Brain pericyte (primary cell): Measurements from ENCODE around the gene SCYGR6.
"Not testable (repeated sequence)": the region's sequence is repeated elsewhere in the genome, so short reads cannot be mapped to it uniquely, and the experiment has no call there.

Experiments
- DNase-seq: peaks from one replicate; pipeline ENCODE4 v3.0.0-alpha.2; 2012; ENCODE audit warnings: low read depth, low spot score

The SCYGR6 gene, protein sequence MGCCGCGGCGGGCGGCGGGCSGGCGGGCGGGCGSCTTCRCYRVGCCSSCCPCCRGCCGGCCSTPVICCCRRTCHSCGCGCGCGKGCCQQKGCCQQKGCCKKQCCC

DNA sequence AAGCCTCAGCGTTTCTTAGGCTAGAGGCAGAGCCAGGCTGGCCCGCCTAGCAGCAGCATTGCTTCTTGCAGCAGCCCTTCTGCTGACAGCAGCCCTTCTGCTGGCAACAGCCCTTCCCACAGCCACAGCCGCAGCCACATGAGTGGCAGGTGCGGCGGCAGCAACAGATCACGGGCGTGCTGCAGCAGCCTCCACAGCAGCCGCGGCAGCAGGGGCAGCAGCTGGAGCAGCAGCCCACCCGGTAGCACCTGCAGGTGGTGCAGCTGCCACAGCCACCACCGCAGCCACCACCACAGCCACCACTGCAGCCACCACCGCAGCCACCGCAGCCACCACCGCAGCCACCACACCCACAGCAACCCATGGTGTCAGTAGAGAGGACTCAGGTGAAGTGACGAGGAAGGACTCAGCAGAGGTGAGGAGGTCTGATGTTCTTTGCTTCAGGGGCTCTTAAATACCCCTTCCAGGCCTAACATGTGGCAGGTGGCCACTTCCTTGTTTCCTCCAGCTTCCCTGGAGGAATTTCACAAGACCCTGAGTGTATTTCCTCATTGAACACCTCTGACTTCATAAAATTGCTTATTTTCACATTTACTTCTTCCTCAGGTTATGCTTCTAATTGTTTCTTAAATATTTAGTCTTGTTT, at the start of gene SCYGR6:
TSS of gene SCYGR6 (minus strand) at position 364 of the 646 bp plus-strand sequence. CDS start at position 364, 0 bp downstream.
- DNase-seq, result no peak

DNA sequence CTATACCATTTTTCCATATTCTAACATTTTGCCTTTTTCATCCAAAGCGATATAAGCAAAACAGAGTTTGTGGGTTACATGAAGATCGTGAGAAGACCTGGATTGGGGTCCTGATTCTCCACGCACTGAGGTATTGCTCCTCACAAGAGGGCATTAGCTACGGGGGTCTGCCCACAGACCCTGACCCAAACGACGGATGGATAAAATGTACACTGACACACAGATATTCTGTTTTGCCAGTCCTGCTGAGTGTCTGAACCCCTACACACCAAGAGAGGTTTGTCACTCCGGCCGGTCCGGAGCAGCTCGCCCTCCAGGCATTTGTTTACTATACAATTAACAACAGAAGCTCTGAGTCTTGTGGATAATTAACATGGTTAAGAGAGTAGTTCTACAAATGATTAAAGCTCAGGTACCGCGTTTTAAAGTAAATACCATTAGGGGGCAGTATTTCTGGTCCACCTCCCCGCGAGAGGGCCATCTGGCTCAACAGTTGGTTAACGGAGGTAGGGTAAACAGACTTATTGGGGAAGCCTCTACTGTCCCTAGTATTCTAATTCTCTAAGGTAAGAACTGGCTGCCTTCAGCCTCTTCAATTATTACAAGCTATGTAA, 49.6 kb upstream of the SCYGR6 start:
- DNase-seq, result no peak

DNA sequence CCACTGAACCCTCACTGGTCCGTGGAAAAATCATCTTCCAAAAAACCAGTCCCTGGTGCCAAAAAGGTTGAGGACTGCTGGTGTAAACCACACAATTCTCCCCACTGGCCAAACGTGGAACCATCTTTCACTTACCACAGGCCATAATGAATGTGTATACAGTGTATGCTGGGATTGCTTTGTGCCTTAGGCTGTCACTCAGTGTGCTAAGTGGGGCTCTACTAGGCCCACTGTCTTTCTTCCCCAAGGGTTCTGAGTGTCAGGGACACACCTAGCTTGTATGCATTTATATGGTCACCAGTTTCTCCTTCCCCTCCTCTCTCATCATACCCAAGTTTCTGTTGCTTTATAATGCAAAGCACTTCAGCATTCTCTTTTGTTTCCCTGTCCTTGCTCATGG, 48.4 kb upstream of the SCYGR6 start:
- DNase-seq, result no peak

DNA sequence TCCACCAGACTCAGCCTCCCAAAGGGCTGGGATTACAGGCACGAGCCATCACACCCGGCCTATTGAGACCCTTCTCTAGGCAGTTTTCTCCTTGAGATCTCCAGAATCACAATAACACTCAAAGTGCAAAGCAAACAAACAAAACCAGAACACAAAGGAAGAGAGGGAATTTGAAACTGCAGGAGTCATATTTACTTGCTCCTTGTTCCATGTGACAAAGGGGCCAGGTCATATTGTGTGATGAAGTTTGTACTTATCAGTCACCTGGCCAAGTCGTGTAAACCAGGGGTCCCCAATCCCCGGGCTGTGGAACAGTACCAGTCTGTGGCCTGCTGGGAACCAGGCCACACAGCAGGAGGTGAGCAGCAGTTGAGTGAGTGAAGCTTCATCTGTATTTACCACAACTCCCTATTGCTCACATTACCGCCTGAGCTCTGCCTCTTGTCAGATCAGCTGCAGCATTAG, 47.7 kb upstream of the SCYGR6 start:
- peak; percentile 6 for DNase-seq

- DNase-seq, result no peak
Observed at GRCh38 chr2:227767830-227768229, 43.3 kb upstream of the SCYGR6 start.

DNA sequence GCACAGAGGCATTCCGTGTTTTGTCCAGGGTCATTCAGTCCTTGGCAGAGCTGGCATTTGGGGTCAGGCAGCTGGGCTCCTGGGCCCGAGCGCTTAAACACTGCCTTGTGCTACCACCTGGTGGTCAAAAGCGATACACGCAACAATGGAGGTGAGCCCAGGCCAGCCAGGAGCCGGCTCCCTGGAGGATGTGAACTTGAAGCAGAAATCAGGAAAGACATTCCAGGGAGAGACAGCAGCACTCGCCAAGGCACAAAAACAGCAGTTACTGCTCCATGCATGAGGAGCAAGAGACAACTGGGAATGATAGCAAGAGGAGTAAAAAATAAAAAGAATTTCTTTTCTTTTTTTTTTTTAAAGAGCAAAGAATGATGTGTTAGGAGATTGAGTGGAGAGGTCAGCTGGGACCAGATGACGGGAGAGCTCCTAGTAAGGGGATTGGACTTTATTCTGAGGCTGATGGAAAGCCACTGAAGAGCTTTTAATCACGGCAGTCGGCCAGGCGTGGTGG, 41.9 kb upstream of the SCYGR6 start:
- peak; percentile 36 for DNase-seq

GRCh38 chr2:227765788-227766372, 41.3 kb upstream of the SCYGR6 start:
- DNase-seq, result no peak

DNA sequence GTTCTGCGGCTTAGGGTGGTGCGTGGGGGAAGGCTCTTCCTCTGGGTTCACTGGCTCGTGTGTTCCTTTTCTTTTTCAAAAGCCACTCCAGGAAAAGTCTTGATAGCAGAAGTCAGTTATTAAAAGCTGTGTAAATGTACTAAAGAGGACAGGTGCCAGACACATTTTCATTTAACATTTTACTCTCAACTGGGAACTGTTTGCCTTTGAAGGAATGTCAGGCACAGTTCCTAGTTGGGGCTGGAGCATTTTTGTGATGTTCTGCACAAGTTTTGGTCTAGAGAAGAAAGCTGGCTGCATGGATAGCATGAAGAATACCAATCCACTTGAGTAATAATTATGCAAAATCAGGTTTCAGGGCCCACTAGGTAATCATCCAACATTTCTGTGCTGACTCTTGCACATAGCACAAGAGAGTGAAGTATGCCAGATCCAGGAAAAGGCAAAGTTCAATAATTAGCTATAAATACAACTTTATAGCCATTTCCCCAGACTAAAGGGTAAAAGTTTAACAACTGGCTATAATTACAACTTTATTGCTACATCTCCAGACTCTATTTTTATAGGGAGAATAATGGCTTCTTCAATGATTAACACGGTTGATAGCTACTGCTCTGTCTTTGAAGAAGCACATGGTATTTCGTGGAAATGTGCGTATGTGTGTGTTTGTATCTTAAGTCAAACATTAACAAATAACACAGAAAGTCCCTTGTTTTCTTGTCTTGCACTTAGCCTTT, 37.4 kb upstream of the SCYGR6 start:
- DNase-seq, result no peak

DNA sequence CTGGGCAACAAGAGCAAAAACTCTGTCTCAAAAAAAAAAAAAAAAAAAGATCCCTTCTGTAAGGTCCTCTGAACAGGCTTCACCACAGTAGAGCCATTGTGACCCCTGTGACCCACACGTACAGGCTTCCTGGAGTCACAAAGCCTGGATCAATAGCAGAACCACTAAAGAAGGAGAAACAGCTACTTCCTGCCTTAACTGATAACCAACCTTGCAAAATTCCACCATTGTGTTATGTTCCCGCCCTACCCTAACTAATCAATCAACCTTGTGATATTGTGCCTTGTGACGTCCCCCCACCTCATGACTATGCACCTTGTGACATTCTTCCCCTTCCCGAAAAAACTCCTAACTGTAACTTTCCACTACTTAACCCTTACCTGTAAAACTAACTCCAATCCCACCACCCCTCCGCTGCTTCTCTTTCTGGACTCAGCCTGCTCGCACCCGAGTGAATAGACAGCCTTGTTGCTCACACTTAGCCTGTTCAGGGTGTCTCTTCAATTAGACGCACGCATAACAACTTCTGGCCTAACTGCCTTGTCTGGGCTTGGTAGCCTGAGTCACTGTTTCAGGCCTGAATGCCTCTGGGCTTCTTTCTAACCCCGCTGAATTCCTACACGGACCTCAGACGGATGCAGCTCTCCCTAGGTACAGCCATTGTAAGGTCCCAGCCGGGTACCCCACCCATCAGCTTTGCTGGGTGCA, 35.0 kb upstream of the SCYGR6 start:
- DNase-seq, result no peak

DNA sequence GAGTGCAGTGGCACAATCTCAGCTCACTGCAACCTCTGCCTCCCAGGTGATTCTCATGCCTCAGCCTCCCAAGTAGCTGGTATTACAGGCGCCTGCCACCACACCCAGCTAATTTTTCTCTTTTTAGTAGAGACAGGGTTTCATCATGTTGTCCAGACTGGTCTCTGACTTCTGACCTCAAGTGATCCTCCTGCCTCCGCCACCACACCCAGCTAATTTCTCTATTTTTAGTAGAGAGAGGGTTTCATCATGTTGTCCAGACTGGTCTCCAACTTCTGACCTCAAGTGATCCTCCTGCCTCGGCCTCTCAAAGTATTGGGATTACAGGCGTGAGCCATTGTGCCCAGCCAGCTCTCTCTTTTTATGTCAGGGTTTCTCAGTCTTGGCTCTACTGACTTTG, 31.7 kb upstream of the SCYGR6 start:
- not testable (repeated sequence) for DNase-seq

DNA sequence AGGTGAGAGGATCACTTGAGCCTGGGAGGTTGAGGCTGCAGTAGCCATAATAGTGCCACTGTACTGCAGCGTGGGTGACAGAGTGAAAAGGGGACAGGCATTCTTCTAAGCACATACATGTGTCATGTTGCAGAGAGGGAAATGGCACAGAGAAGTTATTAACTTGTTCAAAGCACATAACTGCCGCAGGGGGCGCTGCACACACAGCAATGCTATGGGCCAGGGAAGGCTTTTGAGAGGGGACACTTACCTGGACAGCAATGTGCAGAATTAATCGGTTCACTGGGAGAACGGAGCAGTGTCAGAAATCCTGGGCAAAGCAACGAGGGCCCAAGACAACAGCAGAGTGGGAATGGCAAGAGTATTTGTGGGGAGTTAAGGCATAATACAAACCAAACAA, 23.5 kb upstream of the SCYGR6 start:
- no peak for DNase-seq

GRCh38 chr2:227745594-227745993, 21.0 kb upstream of the SCYGR6 start, which contains the start of gene SCYGR8:
SCYGR8 (plus strand) TSS chr2:227745894; CDS start chr2:227745894, 0 bp downstream.
- no peak for DNase-seq

DNA sequence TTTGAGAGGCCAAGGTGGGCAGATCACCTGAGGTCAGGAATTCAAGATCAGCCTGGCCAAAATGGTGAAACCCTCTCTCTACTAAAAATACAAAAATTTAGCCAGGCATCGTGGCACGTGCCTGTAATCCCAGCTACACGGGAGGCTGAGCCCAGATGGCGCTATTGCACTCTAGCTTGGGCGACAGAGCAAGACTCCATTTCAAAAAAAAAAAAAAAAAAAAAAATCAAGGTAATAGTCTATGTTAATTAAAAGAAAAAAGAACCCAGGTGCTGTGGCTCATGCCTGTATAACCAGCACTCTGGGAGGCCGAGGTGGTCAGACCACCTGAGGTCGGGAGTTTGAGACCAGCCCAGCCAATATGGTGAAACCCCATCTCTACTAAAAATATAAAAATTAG, 16.1 kb upstream of the SCYGR6 start:
- not testable (repeated sequence) for DNase-seq

DNA sequence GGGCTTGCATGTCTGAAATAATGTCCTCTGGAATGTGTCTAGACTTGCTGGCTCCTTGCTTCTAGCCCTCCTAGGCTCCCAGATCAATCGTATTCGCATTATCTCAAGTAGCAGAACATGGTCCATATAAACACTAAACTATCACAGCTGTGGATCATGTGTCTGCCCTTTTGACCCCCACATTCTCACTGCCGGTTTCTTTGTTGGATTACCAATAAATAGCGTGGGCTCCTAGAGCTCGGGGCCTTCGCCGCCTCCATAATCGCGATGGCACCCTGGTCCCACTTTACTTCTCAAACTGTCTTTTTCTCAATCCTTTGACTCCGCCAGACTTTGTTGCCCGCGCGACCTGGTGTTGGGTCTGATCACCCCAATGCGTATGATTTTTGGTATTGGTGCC, 14.8 kb upstream of the SCYGR6 start:
- DNase-seq, result no peak

DNA sequence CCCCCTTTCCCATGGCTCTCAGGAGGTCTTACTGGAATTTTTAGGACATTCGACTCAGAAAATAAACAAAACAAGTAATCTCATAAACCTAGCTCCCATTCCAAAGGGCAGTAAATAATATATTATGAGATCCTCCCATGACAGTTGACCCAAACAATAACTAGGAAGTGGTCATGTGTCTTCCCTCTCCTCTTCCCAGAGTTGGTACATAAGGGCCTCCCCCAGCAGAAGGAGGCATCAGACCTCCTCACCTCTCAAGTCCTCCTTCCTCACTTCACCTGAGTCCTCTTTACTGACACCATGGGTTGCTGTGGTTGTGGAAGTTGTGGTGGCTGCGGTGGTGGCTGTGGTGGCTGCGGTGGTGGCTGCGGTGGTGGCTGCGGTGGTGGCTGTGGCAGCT, 3.5 kb upstream of the SCYGR6 start, which contains the start of gene SCYGR7:
TSS of gene SCYGR7 (plus strand) at position 301 of the 400 bp plus-strand sequence. CDS start at position 301, 0 bp downstream.
- DNase-seq, result no peak

DNA sequence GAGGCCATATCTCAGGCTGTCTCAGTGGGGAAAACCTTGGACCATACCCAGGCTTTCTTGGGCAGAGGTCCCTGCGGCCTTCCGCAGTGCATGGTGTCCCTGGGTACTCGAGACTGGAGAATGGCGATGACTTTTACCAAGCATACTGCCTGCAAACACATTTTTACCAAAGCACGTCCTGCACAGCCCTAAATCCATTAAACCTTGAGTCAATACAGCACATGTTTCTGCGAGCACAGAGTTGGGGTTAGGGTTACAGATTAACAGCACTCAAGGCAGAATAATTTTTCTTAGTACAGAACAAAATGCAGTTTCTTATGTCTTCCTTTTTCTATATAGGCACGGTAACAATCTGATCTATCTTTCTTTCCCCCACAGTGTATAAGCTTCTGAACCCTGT, 1.7 kb downstream of the SCYGR6 start:
- DNase-seq, result not testable (repeated sequence)

DNA sequence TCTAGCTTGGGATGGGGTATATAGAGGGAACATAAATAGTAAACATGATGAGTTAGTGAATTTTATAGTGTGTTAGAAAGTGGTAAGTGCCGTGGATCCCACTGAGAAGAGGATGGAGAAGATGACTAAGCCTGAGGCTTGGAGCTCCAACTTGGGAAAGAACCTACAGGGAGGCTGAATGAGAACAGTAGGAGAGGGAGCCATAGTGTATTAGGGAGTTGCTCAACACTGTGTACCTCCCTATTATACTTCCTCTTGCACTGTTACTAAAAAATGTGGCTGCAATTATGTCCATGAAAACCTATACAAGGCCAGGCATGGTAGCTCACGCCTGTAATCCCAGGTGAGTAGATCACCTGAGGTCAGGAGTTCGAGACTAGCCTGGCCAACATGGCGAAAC, 3.9 kb downstream of the SCYGR6 start:
- DNase-seq, result no peak

DNA sequence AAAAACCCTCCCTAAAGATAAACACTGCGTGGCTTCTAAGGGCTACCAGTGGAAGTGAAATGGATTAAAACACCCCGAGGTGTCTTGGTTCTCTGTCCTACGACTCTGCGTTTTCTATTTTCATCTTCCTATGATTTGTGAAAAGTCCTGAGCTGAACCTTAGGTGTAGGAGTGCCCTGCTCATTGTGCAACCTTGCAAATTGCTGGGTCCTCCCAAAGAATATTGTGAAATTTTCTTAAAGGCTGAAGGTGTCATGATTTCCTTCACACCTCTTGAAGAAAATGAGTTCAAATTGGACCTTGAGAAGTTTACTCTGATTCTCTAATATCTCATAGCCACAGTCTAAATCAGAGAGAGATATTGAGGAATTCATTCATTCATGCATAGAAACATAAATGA, 4.9 kb downstream of the SCYGR6 start:
- no peak for DNase-seq

GRCh38 chr2:227717687-227718567, 6.6 kb downstream of the SCYGR6 start, which contains the start of gene SLC19A3:
SLC19A3 (minus strand) TSS chr2:227718028; CDS start chr2:227702318, 15,710 bp downstream.
- DNase-seq, result peak; percentile 8

- DNase-seq, result no peak
Observed at GRCh38 chr2:227716501-227716900, 8.1 kb downstream of the SCYGR6 start.
